Measurements from ENCODE around the gene REEP1.

- no peak for TF ChIP-seq CTCF (conservative IDR thresholded peaks at IDR 0.05 in 1 of 2, IDR thresholded peaks at IDR 0.05 in 1 of 2; ENCODE audit: extremely low read depth in 1 of 2, insufficient read depth in 1 of 2, low read depth in 1 of 2, low read length in 2 of 2)
- no peak for TF ChIP-seq EZH2 (IDR thresholded peaks at IDR 0.05; ENCODE audit: borderline replicate concordance, low read length)
Observed at GRCh38 chr2:86331384-86331783, 6.0 kb downstream of the REEP1 start.

Measured in mammary epithelial cell (primary cell).